Transverse colon (tissue), 4 donors: ENCODE data around the gene PCLAF. TPM values are rescaled to one million over a fixed set of nuclear protein-coding genes. Genes with fewer than 3 reads are reported as not detected.
"Not testable (repeated sequence)": the region's sequence is repeated elsewhere in the genome, so short reads cannot be mapped to it uniquely, and the experiment has no call there.

Source experiments
- DNase-seq: peaks from one replicate; pipeline ENCODE4 v3.0.0-alpha.2; 2019
- H3K27ac ChIP-seq, 4 donors: fragments of 200-600 bp; sonication (generic); 2 replicates each; pipeline ENCODE4 v1.5.1; 2016 to 2018; ENCODE audit warnings: inconsistent platforms in 4 of 4
- H3K27me3 ChIP-seq: fragments of 200-600 bp; sonication (generic); 2 replicates; pipeline ENCODE4 v1.5.1; 2017; ENCODE audit warnings: inconsistent platforms
- H3K36me3 ChIP-seq, 4 donors: fragments of 200-600 bp; sonication (generic); 2 replicates each; pipeline ENCODE4 v1.5.1; 2017 to 2019; ENCODE audit warnings: inconsistent platforms in 4 of 4
- H3K4me1 ChIP-seq, 4 donors: fragments of 200-600 bp; sonication (generic); 2 replicates each; pipeline ENCODE4 v1.5.1; 2017 to 2020; ENCODE audit warnings: inconsistent platforms in 4 of 4
- H3K4me3 ChIP-seq, 4 donors: fragments of 200-600 bp; sonication (generic); 1 replicate in 1 of 4; 2 replicates in 3 of 4; pipeline versions ENCODE4 v1.5.1 to v1.6.1; 2017 to 2019; ENCODE audit warnings: inconsistent platforms in 4 of 4
- H3K9me3 ChIP-seq, 2 donors: fragments of 200-600 bp; sonication (generic); 2 replicates each; pipeline ENCODE4 v1.5.1; 2017 to 2019; ENCODE audit warnings: inconsistent platforms in 2 of 2
- EP300 ChIP-seq: sonication (generic); formaldehyde crosslinking; IDR thresholded peaks from one replicate; pipeline ENCODE4 v1.6.1; 2017; ENCODE audit warnings: antibody characterized with exemption, low read depth
- POLR2A ChIP-seq: fragments of 450-650 bp; IDR thresholded peaks from one replicate; pipeline ENCODE4 v1.6.1; 2016; ENCODE audit warnings: antibody characterized with exemption, mild to moderate bottlenecking, moderate library complexity
- POLR2AphosphoS5 ChIP-seq, 3 donors: sonication (generic); formaldehyde crosslinking; IDR thresholded peaks; one replicate each; pipeline ENCODE4 v1.6.1; 2016; ENCODE audit warnings: antibody characterized with exemption in 3 of 3
- WGBS, 2 donors: methylation state at CpG; one replicate each; pipeline ENCODE4 v1.1.5; 2018; ENCODE audit warnings: low coverage in 1 of 2; 5-methylcytosine and 5-hydroxymethylcytosine counted together
- in situ Hi-C, 4 donors: fragments of 200-750 bp; cut with MboI; loops; one replicate each; pipeline versions ENCODE4 v1.15.0 to v1.15.1; 2017; ENCODE audit warnings: low sequenced_read_pairs in 3 of 4, low pct_ligation_motif_present in 1 of 4, low pct_unique_long_range_greater_than_20kb in 1 of 4
- intact Hi-C: fragments of 100-400 bp; cut with DNase I; formaldehyde crosslinking; loops from one replicate; pipeline ENCODE4 v1.15.1; 2023; ENCODE audit warnings: low total_unique reads
- total RNA-seq, 4 donors: library from RNA; depleted of rRNA; stranded (reverse); fragments of >200 nt; gene quantifications; one replicate each; pipeline ENCODE4 v1.1.0, GENCODE V29; 2016
- TF ChIP-seq, protein P1 (sequence below), 5 experiments: fragments of 200-600 bp in 3 of 5; fragments of 450-650 bp in 2 of 5; sonication (generic) in 3 of 5; IDR thresholded peaks; 1 replicate in 2 of 5; 2 replicates in 3 of 5; pipeline ENCODE4 v1.5.1; 2016 to 2017; ENCODE audit warnings: antibody characterized with exemption in 5 of 5, inconsistent platforms in 3 of 5, mild to moderate bottlenecking in 2 of 5, moderate library complexity in 1 of 5

PCLAF gene
- total RNA-seq, 4 donors from 2014 or later: 3.3 to 21.5 (median 4.0) TPM; not detected in 1

DNA sequence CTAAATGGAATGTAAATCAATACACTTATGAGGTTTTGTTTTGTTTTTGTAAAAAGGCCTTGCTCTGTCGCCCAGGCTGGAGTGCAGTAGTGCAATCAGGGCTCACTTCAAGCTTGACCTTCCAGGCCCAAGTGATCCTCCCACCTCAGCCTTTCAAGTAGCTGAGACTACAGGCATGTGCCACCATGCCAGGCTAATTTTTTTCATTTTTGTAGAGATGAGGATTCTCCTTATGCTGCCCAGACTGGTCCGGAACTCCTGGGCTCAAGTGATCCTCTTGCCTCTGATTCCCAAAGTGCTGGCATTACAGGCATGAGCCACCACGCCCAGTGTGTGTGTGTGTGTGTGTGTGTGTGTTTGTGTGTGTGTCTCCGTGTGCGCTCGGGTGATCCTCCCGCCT is 5.0 kb upstream of the PCLAF start:
- Histone ChIP-seq H3K27me3 (no peaks in the 10 kb centered on the region), H3K36me3 (no peaks in the 10 kb centered on the region), H3K4me1 (peaks cover 8 to 29% (median 16%) of the 10 kb centered on the region in 4 donors), H3K9me3 (no peaks in the 10 kb centered on the region), H3K27ac (no peak overlapping the region), H3K4me3 (no peak overlapping the region)
- no peak for DNase-seq
- in situ Hi-C loops (no loop called here), intact Hi-C loops (no loop called here)
- TF ChIP-seq POLR2AphosphoS5 (IDR thresholded peaks at IDR 0.05) (no peak), POLR2A (no peak), EP300 (no peak)
- TF ChIP-seq, protein P1, sequence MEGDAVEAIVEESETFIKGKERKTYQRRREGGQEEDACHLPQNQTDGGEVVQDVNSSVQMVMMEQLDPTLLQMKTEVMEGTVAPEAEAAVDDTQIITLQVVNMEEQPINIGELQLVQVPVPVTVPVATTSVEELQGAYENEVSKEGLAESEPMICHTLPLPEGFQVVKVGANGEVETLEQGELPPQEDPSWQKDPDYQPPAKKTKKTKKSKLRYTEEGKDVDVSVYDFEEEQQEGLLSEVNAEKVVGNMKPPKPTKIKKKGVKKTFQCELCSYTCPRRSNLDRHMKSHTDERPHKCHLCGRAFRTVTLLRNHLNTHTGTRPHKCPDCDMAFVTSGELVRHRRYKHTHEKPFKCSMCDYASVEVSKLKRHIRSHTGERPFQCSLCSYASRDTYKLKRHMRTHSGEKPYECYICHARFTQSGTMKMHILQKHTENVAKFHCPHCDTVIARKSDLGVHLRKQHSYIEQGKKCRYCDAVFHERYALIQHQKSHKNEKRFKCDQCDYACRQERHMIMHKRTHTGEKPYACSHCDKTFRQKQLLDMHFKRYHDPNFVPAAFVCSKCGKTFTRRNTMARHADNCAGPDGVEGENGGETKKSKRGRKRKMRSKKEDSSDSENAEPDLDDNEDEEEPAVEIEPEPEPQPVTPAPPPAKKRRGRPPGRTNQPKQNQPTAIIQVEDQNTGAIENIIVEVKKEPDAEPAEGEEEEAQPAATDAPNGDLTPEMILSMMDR (IDR thresholded peaks at IDR 0.05): no peak
- 67 to 94% methylated on average over 2 to 7 of the region's 7 CpGs for WGBS, 2 donors

- WGBS, 2 donors: 79 to 85% methylated on average over 2 of the region's 2 CpGs
- no peaks in the 10 kb centered on the region for H3K36me3 ChIP-seq
- no peak overlapping the region for H3K27ac ChIP-seq
- TF ChIP-seq POLR2A (no peak), EP300 (no peak), POLR2AphosphoS5 (IDR thresholded peaks at IDR 0.05) (no peak)
- TF ChIP-seq, protein P1 (IDR thresholded peaks at IDR 0.05): no peak
- in situ Hi-C loops: no loop called here
- H3K4me1 ChIP-seq: peaks cover 13 to 34% (median 18%) of the 10 kb centered on the region in 4 donors
- no peak for DNase-seq
- no peak overlapping the region for H3K4me3 ChIP-seq
- H3K9me3 ChIP-seq: no peaks in the 10 kb centered on the region
- H3K27me3 ChIP-seq: no peaks in the 10 kb centered on the region
- intact Hi-C loops: no loop called here
Observed at GRCh38 chr15:64383760-64384159, 2.5 kb upstream of the PCLAF start.

DNA sequence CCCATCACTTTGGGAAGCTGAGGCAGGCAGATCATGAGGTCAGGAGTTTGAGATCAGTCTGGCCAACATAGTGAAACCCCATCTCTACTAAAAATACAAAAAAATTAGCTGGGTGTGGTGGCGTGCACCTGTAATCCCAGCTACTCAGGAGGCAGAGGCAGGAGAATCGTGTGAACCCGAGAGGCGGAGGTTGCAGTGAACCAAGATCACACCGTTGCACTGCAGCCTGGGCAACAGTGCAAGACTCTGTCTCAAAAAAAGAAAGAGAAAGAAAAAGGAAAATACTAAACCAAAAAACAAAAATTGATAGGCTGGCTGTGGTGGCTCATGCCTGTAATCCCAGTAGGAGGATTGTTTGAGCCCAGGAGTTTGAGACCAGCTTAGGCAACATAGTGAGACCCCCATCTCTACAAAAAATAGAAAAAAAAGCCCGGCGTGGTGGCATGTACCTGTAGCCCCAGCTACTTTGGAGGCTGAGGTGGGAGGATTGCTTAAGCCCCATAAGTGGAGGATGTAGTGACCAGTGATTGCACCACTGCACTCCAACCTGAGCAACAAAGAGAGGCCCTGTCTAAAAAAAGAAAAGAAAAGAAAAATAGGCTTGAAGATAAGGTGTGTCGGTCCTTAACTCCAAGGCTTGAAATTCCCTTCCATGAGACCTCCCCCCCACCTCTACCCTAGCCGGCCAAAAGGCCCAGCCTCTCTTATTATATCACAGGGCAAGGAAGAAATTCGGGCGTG is 941 bp downstream of the PCLAF start:
- H3K4me3 ChIP-seq: peak overlapping the region in 3 of 4 donors; percentile 50 to 59 (median 57)
- H3K9me3 ChIP-seq, H3K27ac ChIP-seq, DNase-seq, H3K27me3 ChIP-seq, in situ Hi-C loops, H3K36me3 ChIP-seq, intact Hi-C loops: not testable (repeated sequence)
- WGBS, 2 donors: 47 to 56% methylated on average over 3 to 11 of the region's 11 CpGs
- H3K4me1 ChIP-seq: peaks cover 11 to 17% (median 12%) of the 10 kb centered on the region in 4 donors

DNA sequence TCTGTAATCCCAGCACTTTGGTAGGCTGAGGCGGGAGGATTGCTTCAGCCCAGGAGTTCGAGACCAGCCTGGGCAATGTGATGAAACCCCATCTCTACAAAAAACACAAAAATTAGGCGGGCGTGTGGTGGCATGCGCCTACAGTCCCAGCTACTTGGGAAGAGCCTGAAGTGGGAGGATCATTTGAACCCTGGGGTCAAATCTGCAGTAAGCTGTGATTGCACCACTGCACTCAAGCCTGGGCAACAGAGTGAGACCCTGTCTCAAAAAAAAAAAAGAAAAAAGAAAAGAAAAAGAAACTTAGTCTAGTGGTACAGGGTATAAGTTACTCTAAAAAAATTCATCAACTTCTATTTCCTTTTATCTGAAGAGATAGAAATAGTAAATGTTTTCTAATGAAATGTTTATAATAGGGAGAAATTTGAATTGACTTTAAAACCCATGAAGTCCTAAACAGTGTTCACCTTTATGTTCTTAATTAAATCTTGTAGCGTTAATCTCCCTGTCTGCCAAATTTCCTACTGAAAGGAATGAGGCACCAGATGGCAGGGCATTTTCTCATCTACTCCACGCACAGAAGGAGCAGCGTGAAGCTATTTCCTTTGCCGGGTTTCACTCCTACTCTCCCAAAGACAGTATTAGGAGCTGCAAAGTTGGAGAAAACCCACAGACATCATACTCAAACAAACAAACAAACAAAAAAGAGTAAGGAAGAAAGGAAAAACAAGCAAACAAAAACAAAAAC is 1.9 kb downstream of the PCLAF start:
- Histone ChIP-seq H3K4me1 (peaks cover 11 to 17% (median 12%) of the 10 kb centered on the region in 4 donors), H3K36me3 (no peaks in the 10 kb centered on the region), H3K27me3 (no peaks in the 10 kb centered on the region), H3K27ac (no peak overlapping the region), H3K4me3 (no peak overlapping the region), H3K9me3 (no peaks in the 10 kb centered on the region)
- intact Hi-C loops: no loop called here
- WGBS, 2 donors: 67 to 73% methylated on average over 5 to 9 of the region's 9 CpGs
- no peak for DNase-seq
- TF ChIP-seq POLR2AphosphoS5 (IDR thresholded peaks at IDR 0.05) (no peak), POLR2A (no peak), EP300 (no peak)
- TF ChIP-seq, protein P1 (IDR thresholded peaks at IDR 0.05): no peak
- in situ Hi-C loops: no loop called here
